ENCODE measurements around the gene PLA2G2E.

Gene PLA2G2E

GRCh38 chr1:19921310-19921709, 2.1 kb downstream of the PLA2G2E start:
- Mint-ChIP-seq H3K4me3 (no peak overlapping the region), H3K27me3 (peaks cover 6% of the 10 kb centered on the region), H3K36me3 (no peaks in the 10 kb centered on the region), H3K9me3 (no peaks in the 10 kb centered on the region), H3K4me1 (peaks cover 2% of the 10 kb centered on the region), H3K27ac (no peak overlapping the region)
- DNase-seq (ENCODE audit: low spot score in 2 of 2): no peak
- no peak for ATAC-seq (ENCODE audit: low read depth)

GRCh38 chr1:19920132-19920710, 3.2 kb downstream of the PLA2G2E start:
- ATAC-seq (ENCODE audit: low read depth) (no peak), DNase-seq (ENCODE audit: low spot score in 2 of 2) (no peak)
- Mint-ChIP-seq H3K4me3 (no peak overlapping the region), H3K4me1 (peaks cover 2% of the 10 kb centered on the region), H3K36me3 (no peaks in the 10 kb centered on the region), H3K27me3 (peaks cover 4% of the 10 kb centered on the region), H3K27ac (no peak overlapping the region), H3K9me3 (no peaks in the 10 kb centered on the region)

DNA sequence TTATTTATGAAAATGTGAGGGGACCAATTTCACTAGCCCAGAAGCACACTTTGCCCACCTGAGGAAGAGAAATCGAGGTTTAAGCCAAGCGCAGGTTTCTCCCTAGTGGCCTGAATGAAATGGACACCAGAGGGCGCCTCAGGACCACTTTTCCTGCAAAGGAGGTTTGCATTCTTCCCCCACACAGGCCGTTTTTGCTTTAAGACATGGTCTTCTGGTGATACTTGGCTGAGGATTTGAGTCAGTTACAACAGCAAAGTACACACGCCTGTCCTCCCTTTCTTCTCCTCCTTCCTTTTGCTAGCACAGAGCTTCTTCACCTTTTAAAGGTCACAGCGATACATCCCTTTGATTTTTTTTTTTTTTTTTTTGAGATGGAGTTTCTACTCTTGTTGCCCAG, 5.4 kb downstream of the PLA2G2E start:
- ATAC-seq (ENCODE audit: low read depth): peak; percentile 87
- H3K9me3 Mint-ChIP-seq: no peaks in the 10 kb centered on the region
- no peak overlapping the region for H3K27ac Mint-ChIP-seq
- peaks cover 4% of the 10 kb centered on the region for H3K27me3 Mint-ChIP-seq
- H3K36me3 Mint-ChIP-seq: no peaks in the 10 kb centered on the region
- peaks cover 2% of the 10 kb centered on the region for H3K4me1 Mint-ChIP-seq
- DNase-seq (ENCODE audit: low spot score in 2 of 2): peak; percentile 84 to 86
- no peak overlapping the region for H3K4me3 Mint-ChIP-seq

GRCh38 chr1:19910650-19911049, 12.8 kb downstream of the PLA2G2E start:
- Mint-ChIP-seq H3K4me3 (no peak overlapping the region), H3K27me3 (no peaks in the 10 kb centered on the region), H3K4me1 (no peaks in the 10 kb centered on the region), H3K27ac (no peak overlapping the region), H3K36me3 (peaks cover 42% of the 10 kb centered on the region), H3K9me3 (no peaks in the 10 kb centered on the region)
- ATAC-seq (ENCODE audit: low read depth): no peak
- DNase-seq (ENCODE audit: low spot score in 2 of 2): no peak

DNA sequence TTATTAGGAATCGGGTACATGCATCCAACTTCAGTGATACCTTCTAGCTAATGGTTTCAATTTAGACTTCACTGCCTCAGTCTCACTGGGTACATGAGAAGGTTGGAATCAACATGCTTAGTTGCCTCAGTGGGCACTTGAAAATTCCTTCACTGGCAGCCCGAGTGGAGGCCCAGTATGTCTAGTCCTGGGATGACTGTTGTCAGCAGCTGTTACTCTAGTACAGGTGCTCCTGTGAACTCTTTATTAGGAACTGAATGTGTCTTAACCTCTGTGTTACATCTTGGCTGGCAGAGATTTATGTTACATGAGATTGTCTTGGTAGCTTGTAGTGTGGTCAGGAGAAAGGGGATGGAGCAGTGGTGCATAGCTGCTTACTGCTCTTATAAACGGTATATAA, 13.4 kb downstream of the PLA2G2E start:
- no peak overlapping the region for H3K27ac Mint-ChIP-seq
- H3K4me3 Mint-ChIP-seq: no peak overlapping the region
- ATAC-seq (ENCODE audit: low read depth): no peak

DNA sequence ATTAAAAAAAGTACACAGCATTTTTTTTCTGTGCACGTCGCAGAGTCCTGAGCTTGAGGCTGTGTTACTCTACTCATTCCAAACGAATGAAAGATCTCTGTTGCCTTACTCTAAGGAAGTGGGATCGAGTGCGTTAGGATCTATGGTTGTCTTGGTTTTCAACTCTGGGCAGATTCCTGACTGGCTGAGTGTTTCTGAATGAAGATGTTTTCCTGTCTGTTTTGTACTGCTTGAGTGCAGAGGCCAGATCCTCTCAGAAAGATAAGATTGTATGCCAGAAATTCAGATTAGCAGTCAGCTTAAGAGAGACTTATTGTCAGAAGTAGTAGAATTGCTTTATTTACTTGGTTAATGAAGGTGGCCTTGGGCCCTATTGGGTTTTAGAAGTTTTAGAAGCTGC, 14.0 kb downstream of the PLA2G2E start:
- no peak for DNase-seq (ENCODE audit: low spot score in 2 of 2)
- H3K4me3 Mint-ChIP-seq: no peak overlapping the region
- no peaks in the 10 kb centered on the region for H3K27me3 Mint-ChIP-seq
- H3K4me1 Mint-ChIP-seq: no peaks in the 10 kb centered on the region
- peaks cover 48% of the 10 kb centered on the region for H3K36me3 Mint-ChIP-seq
- H3K27ac Mint-ChIP-seq: no peak overlapping the region
- no peaks in the 10 kb centered on the region for H3K9me3 Mint-ChIP-seq
- ATAC-seq (ENCODE audit: low read depth): no peak

More for the DNA sequence above, 13.4 kb downstream of the PLA2G2E start:
- Mint-ChIP-seq H3K27me3 (no peaks in the 10 kb centered on the region), H3K4me1 (no peaks in the 10 kb centered on the region), H3K36me3 (peaks cover 44% of the 10 kb centered on the region), H3K9me3 (no peaks in the 10 kb centered on the region)
- DNase-seq (ENCODE audit: low spot score in 2 of 2): no peak

GRCh38 chr1:19907456-19907855, 16.0 kb downstream of the PLA2G2E start:
- H3K36me3 Mint-ChIP-seq: peaks cover 50% of the 10 kb centered on the region
- no peak overlapping the region for H3K4me3 Mint-ChIP-seq

DNA sequence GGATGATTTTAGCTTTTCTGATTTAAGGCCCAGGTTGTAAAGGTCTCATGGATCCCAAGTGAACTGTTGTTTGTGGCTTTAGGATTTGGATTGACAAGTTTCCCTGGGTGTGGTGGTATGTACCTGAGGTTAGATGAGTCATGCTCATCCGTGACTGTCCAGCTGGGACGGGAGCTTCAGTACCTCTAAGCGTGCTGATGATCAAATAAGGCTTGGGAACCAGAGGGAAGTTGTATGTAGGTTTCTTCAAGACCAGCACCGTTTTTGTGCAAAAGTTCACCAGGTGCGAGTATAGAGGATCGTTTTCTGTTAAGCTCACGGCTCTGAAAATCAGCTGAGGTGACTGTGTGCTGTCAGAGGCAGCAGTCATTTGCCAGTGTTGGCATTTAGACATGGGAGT, 19.8 kb downstream of the PLA2G2E start:
- Mint-ChIP-seq H3K27me3 (no peaks in the 10 kb centered on the region), H3K27ac (no peak overlapping the region), H3K9me3 (peaks cover 2% of the 10 kb centered on the region), H3K4me3 (no peak overlapping the region), H3K4me1 (no peaks in the 10 kb centered on the region), H3K36me3 (peaks cover 48% of the 10 kb centered on the region)
- ATAC-seq (ENCODE audit: low read depth) (no peak), DNase-seq (ENCODE audit: low spot score in 2 of 2) (no peak)

More at GRCh38 chr1:19907456-19907855, 16.0 kb downstream of the PLA2G2E start:
- H3K9me3 Mint-ChIP-seq: no peaks in the 10 kb centered on the region
- no peak for DNase-seq (ENCODE audit: low spot score in 2 of 2)
- no peak overlapping the region for H3K27ac Mint-ChIP-seq
- no peaks in the 10 kb centered on the region for H3K27me3 Mint-ChIP-seq
- no peaks in the 10 kb centered on the region for H3K4me1 Mint-ChIP-seq
- ATAC-seq (ENCODE audit: low read depth): no peak

- Mint-ChIP-seq H3K36me3 (peaks cover 36% of the 10 kb centered on the region), H3K27ac (no peak overlapping the region), H3K4me1 (no peaks in the 10 kb centered on the region)
Measured at GRCh38 chr1:19901653-19902052, 21.8 kb downstream of the PLA2G2E start.

DNA sequence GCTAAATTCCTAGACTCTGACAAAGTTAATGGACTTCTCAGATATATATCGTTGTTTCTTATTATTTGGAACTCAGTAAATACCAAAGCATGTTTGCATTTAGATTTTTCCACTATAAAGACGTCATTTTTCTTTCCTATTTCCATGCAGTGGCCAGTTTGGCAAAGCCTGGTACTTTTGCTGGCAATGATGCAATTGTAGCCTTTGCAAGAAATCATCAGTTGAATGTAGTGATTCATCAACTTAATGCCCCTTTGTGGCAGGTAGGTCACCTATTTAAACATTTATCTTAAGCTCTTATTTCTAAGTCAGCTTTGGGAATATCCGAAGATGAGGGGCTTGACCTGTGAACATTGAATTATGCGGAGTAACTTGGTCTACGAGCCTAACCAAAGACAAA, 29.2 kb downstream of the PLA2G2E start:
- ATAC-seq (ENCODE audit: low read depth) (no peak), DNase-seq (ENCODE audit: low spot score in 2 of 2) (no peak)
- H3K36me3 Mint-ChIP-seq: peaks cover 38% of the 10 kb centered on the region
- H3K4me3 Mint-ChIP-seq: no peak overlapping the region
- no peaks in the 10 kb centered on the region for H3K27me3 Mint-ChIP-seq
- peaks cover 12% of the 10 kb centered on the region for H3K4me1 Mint-ChIP-seq
- H3K27ac Mint-ChIP-seq: no peak overlapping the region
- no peaks in the 10 kb centered on the region for H3K9me3 Mint-ChIP-seq

More at GRCh38 chr1:19901653-19902052, 21.8 kb downstream of the PLA2G2E start:
- peaks cover 2% of the 10 kb centered on the region for H3K9me3 Mint-ChIP-seq
- H3K4me3 Mint-ChIP-seq: no peak overlapping the region
- no peaks in the 10 kb centered on the region for H3K27me3 Mint-ChIP-seq
- no peak for ATAC-seq (ENCODE audit: low read depth)
- DNase-seq (ENCODE audit: low spot score in 2 of 2): no peak

- ATAC-seq (ENCODE audit: low read depth) (no peak), DNase-seq (ENCODE audit: low spot score in 2 of 2) (no peak)
- no peaks in the 10 kb centered on the region for H3K27me3 Mint-ChIP-seq
- H3K4me1 Mint-ChIP-seq: peaks cover 12% of the 10 kb centered on the region
- no peak overlapping the region for H3K4me3 Mint-ChIP-seq
- no peak overlapping the region for H3K27ac Mint-ChIP-seq
- H3K36me3 Mint-ChIP-seq: peaks cover 33% of the 10 kb centered on the region
- no peaks in the 10 kb centered on the region for H3K9me3 Mint-ChIP-seq
Measured at GRCh38 chr1:19893687-19894086, 29.7 kb downstream of the PLA2G2E start.

DNA sequence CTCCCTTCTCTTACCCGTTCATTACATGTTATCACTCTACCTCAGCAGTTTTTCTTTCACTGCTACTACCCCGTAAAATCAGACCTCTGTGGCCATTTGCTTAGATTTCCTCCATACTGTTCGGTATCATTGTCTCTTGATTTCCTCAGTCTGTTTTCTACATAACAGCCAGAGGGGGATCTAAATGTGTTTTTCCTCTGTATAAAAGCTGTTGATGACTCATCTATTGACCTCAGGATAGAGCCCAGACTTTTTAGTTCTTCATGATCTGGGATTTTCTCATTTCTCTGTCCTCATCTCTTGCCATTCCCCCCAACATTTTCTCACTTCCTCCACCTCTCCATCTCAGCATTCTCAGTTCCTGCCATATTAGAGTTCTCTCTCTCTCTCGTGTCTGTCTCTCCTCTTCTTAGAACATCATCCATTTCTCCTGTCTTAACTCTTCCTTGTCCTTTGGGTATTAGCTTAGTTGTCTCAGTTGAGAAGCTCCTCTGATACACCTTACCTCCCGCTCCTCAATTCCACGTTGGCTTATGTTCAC, 30.7 kb downstream of the PLA2G2E start:
- no peaks in the 10 kb centered on the region for H3K27me3 Mint-ChIP-seq
- no peak for DNase-seq (ENCODE audit: low spot score in 2 of 2)
- ATAC-seq (ENCODE audit: low read depth): no peak
- no peaks in the 10 kb centered on the region for H3K9me3 Mint-ChIP-seq
- no peak overlapping the region for H3K4me3 Mint-ChIP-seq
- no peak overlapping the region for H3K27ac Mint-ChIP-seq
- peaks cover 12% of the 10 kb centered on the region for H3K4me1 Mint-ChIP-seq
- H3K36me3 Mint-ChIP-seq: peaks cover 35% of the 10 kb centered on the region

GRCh38 chr1:19892129-19892528, 31.3 kb downstream of the PLA2G2E start:
- ATAC-seq (ENCODE audit: low read depth): no peak
- Mint-ChIP-seq H3K36me3 (peaks cover 35% of the 10 kb centered on the region), H3K4me1 (peaks cover 12% of the 10 kb centered on the region), H3K27me3 (no peaks in the 10 kb centered on the region), H3K9me3 (no peaks in the 10 kb centered on the region), H3K4me3 (no peak overlapping the region), H3K27ac (peak overlapping the region; percentile 53)
- DNase-seq (ENCODE audit: low spot score in 2 of 2): no peak

DNA sequence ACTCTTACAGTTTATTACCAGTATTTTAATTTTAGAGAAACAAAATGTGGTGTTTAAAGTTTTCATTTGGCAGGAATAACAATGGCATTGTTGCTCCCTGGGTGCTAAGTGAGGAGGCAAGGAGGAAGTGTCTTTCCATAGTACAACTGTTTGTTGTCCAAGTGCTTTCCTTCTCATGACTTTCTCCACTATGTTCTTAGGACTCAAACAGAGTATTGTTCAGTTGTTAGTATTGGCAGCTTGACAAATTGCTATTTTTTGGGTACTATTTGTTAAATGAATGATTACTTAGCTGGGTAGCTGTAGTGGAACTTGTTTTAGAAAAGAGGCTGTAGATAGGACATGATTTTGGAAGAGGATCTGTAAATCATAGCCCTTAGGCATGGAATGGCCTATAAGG, 33.8 kb downstream of the PLA2G2E start:
- Mint-ChIP-seq H3K27ac (peak overlapping the region; percentile 62), H3K36me3 (peaks cover 23% of the 10 kb centered on the region), H3K4me3 (no peak overlapping the region), H3K9me3 (no peaks in the 10 kb centered on the region), H3K27me3 (no peaks in the 10 kb centered on the region), H3K4me1 (peaks cover 20% of the 10 kb centered on the region)
- ATAC-seq (ENCODE audit: low read depth): no peak
- DNase-seq (ENCODE audit: low spot score in 2 of 2): no peak

- Mint-ChIP-seq H3K9me3 (no peaks in the 10 kb centered on the region), H3K4me1 (peaks cover 33% of the 10 kb centered on the region), H3K27me3 (no peaks in the 10 kb centered on the region), H3K4me3 (no peak overlapping the region), H3K36me3 (peaks cover 22% of the 10 kb centered on the region), H3K27ac (peak overlapping the region; percentile 14)
- ATAC-seq (ENCODE audit: low read depth): no peak
- DNase-seq (ENCODE audit: low spot score in 2 of 2): no peak
Measured at GRCh38 chr1:19888112-19888511, 35.3 kb downstream of the PLA2G2E start.
